ENCODE results near the gene DNAJC7. TPM values are rescaled to one million over a fixed set of nuclear protein-coding genes. Genes with fewer than 3 reads are reported as not detected.

DNAJC7 gene
- total and polyA plus RNA-seq, 9 of the 15 experiments (the other 6 are each of a cell fraction or from before 2014, with no cell fraction given): 85.8 to 262 (median 157) TPM

DNA sequence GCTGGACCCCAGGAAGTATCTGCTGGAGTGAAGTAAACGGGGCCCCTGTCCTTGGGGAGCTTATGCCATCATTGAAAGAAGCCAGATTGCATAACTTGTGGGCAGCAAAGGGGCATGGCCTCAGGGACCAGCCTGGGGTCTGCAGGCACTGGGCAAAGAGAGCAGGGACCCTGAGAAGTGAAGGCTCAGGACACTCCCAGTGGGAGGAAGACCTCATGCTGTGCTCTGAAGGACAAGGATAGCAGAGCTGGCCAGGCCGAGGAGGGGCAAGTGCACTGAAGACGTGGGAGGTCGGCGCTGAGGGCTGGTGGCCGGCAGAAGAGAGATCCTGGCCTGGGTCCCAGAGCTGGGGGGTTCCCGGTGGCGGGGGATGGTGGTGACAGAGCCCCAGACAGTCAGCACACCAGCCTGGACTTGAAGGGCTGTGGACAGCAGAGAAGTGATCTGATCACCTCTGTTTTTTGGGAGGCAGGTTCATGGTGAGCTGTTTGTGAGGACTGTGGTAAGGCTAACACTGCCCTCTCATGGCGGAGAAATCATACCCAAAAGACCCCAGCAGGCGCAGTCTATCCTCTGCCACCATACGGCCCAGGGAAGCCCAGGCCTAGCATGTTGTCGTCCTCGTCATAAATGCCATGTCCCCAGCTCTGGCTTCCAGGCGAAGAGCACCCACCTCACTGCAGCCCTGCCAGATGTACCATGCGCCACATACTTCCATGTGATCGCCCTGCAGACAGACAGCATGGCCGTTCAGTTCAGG is 57.7 kb downstream of the DNAJC7 start (continued):
- TF ChIP-seq, protein P1, sequence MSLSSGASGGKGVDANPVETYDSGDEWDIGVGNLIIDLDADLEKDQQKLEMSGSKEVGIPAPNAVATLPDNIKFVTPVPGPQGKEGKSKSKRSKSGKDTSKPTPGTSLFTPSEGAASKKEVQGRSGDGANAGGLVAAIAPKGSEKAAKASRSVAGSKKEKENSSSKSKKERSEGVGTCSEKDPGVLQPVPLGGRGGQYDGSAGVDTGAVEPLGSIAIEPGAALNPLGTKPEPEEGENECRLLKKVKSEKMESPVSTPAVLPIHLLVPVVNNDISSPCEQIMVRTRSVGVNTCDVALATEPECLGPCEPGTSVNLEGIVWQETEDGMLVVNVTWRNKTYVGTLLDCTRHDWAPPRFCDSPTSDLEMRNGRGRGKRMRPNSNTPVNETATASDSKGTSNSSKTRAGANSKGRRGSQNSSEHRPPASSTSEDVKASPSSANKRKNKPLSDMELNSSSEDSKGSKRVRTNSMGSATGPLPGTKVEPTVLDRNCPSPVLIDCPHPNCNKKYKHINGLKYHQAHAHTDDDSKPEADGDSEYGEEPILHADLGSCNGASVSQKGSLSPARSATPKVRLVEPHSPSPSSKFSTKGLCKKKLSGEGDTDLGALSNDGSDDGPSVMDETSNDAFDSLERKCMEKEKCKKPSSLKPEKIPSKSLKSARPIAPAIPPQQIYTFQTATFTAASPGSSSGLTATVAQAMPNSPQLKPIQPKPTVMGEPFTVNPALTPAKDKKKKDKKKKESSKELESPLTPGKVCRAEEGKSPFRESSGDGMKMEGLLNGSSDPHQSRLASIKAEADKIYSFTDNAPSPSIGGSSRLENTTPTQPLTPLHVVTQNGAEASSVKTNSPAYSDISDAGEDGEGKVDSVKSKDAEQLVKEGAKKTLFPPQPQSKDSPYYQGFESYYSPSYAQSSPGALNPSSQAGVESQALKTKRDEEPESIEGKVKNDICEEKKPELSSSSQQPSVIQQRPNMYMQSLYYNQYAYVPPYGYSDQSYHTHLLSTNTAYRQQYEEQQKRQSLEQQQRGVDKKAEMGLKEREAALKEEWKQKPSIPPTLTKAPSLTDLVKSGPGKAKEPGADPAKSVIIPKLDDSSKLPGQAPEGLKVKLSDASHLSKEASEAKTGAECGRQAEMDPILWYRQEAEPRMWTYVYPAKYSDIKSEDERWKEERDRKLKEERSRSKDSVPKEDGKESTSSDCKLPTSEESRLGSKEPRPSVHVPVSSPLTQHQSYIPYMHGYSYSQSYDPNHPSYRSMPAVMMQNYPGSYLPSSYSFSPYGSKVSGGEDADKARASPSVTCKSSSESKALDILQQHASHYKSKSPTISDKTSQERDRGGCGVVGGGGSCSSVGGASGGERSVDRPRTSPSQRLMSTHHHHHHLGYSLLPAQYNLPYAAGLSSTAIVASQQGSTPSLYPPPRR (CRISPR knock-in tag; IDR thresholded peaks at IDR 0.05; ENCODE audit: borderline replicate concordance): no peak
- TF ChIP-seq, protein P2, sequence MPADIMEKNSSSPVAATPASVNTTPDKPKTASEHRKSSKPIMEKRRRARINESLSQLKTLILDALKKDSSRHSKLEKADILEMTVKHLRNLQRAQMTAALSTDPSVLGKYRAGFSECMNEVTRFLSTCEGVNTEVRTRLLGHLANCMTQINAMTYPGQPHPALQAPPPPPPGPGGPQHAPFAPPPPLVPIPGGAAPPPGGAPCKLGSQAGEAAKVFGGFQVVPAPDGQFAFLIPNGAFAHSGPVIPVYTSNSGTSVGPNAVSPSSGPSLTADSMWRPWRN (IDR thresholded peaks at IDR 0.05; ENCODE audit: low read depth): no peak
- TF ChIP-seq, protein P3, sequence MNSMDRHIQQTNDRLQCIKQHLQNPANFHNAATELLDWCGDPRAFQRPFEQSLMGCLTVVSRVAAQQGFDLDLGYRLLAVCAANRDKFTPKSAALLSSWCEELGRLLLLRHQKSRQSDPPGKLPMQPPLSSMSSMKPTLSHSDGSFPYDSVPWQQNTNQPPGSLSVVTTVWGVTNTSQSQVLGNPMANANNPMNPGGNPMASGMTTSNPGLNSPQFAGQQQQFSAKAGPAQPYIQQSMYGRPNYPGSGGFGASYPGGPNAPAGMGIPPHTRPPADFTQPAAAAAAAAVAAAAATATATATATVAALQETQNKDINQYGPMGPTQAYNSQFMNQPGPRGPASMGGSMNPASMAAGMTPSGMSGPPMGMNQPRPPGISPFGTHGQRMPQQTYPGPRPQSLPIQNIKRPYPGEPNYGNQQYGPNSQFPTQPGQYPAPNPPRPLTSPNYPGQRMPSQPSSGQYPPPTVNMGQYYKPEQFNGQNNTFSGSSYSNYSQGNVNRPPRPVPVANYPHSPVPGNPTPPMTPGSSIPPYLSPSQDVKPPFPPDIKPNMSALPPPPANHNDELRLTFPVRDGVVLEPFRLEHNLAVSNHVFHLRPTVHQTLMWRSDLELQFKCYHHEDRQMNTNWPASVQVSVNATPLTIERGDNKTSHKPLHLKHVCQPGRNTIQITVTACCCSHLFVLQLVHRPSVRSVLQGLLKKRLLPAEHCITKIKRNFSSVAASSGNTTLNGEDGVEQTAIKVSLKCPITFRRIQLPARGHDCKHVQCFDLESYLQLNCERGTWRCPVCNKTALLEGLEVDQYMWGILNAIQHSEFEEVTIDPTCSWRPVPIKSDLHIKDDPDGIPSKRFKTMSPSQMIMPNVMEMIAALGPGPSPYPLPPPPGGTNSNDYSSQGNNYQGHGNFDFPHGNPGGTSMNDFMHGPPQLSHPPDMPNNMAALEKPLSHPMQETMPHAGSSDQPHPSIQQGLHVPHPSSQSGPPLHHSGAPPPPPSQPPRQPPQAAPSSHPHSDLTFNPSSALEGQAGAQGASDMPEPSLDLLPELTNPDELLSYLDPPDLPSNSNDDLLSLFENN (IDR thresholded peaks at IDR 0.05; ENCODE audit: low read depth in 2 of 2, low read length in 2 of 2): no peak
- TF ChIP-seq ZBTB8A (IDR thresholded peaks at IDR 0.05; ENCODE audit: partially characterized antibody) (no peak), ZNF586 (CRISPR knock-in tag; conservative IDR thresholded peaks at IDR 0.05) (no peak), HDAC2 (IDR thresholded peaks at IDR 0.05) (no peak), IRF2 (CRISPR knock-in tag; IDR thresholded peaks at IDR 0.05) (no peak), CTBP1 (IDR thresholded peaks at IDR 0.05; ENCODE audit: borderline replicate concordance) (peak; percentile 51; the same call in 1 of the 2 replicates), NELFE (IDR thresholded peaks at IDR 0.05; ENCODE audit: insufficient read depth, insufficient read length) (no peak), ZNF197 (CRISPR knock-in tag; IDR thresholded peaks at IDR 0.05; ENCODE audit: low read depth) (no peak), HIVEP1 (CRISPR knock-in tag; IDR thresholded peaks at IDR 0.05) (no peak), ZNF57 (CRISPR knock-in tag; IDR thresholded peaks at IDR 0.05) (no peak), CBX2 (IDR thresholded peaks at IDR 0.05; ENCODE audit: insufficient read depth, low read length, poor library complexity, severe bottlenecking) (no peak)
- TF ChIP-seq, protein P4, sequence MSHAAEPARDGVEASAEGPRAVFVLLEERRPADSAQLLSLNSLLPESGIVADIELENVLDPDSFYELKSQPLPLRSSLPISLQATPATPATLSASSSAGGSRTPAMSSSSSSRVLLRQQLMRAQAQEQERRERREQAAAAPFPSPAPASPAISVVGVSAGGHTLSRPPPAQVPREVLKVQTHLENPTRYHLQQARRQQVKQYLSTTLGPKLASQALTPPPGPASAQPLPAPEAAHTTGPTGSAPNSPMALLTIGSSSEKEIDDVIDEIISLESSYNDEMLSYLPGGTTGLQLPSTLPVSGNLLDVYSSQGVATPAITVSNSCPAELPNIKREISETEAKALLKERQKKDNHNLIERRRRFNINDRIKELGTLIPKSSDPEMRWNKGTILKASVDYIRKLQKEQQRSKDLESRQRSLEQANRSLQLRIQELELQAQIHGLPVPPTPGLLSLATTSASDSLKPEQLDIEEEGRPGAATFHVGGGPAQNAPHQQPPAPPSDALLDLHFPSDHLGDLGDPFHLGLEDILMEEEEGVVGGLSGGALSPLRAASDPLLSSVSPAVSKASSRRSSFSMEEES (CRISPR knock-in tag; IDR thresholded peaks at IDR 0.05): no peak
- TF ChIP-seq, protein P5, sequence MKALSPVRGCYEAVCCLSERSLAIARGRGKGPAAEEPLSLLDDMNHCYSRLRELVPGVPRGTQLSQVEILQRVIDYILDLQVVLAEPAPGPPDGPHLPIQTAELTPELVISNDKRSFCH (CRISPR knock-in tag; IDR thresholded peaks at IDR 0.05): no peak
- TF ChIP-seq, protein P5 (tag; IDR thresholded peaks at IDR 0.05): no peak
